LNCaP clone FGC (cell line): ENCODE data around the gene TIMELESS.
"Not testable (repeated sequence)": the region's sequence is repeated elsewhere in the genome, so short reads cannot be mapped to it uniquely, and the experiment has no call there.

ENCODE experiments used
- DNase-seq: peaks from one replicate; pipeline ENCODE4 v3.0.0-alpha.2; 2011; ENCODE audit warnings: low read depth
- H3K4me3 ChIP-seq: 2 replicates; pipeline ENCODE4 v1.5.1; 2011; ENCODE audit warnings: mild to moderate bottlenecking, low read depth, low read length, control low read depth
- TF ChIP-seq, protein P1 (sequence below): IDR thresholded peaks from 2 replicates; pipeline ENCODE4 v1.5.1; 2012; ENCODE audit warnings: mild to moderate bottlenecking; ENCODE audit not compliant: control insufficient read depth, insufficient read depth; ENCODE audit errors: extremely low read depth

TIMELESS gene

DNA sequence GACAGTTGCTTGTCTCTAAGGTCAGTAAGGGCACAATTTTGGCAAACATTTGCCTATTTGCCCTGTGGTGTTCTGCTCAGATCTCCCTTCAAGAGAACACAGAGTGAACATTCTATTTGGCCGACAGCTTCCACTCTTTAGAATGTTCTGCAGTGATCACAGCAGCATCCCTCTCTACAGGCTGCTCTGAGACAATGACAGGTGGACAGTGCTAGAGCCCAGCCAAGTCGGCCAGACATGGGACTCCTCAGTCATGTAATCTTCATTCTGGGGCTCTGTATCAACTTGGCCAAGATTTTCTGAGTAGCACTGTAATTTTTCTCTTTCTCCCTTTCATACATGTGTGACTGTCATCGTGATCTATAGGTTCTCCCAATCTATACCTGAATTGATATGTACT lies 34.8 kb downstream of the TIMELESS start:
- no peak overlapping the region for H3K4me3 ChIP-seq
- no peak for DNase-seq
- TF ChIP-seq, protein P1, sequence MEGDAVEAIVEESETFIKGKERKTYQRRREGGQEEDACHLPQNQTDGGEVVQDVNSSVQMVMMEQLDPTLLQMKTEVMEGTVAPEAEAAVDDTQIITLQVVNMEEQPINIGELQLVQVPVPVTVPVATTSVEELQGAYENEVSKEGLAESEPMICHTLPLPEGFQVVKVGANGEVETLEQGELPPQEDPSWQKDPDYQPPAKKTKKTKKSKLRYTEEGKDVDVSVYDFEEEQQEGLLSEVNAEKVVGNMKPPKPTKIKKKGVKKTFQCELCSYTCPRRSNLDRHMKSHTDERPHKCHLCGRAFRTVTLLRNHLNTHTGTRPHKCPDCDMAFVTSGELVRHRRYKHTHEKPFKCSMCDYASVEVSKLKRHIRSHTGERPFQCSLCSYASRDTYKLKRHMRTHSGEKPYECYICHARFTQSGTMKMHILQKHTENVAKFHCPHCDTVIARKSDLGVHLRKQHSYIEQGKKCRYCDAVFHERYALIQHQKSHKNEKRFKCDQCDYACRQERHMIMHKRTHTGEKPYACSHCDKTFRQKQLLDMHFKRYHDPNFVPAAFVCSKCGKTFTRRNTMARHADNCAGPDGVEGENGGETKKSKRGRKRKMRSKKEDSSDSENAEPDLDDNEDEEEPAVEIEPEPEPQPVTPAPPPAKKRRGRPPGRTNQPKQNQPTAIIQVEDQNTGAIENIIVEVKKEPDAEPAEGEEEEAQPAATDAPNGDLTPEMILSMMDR, result no peak

DNA sequence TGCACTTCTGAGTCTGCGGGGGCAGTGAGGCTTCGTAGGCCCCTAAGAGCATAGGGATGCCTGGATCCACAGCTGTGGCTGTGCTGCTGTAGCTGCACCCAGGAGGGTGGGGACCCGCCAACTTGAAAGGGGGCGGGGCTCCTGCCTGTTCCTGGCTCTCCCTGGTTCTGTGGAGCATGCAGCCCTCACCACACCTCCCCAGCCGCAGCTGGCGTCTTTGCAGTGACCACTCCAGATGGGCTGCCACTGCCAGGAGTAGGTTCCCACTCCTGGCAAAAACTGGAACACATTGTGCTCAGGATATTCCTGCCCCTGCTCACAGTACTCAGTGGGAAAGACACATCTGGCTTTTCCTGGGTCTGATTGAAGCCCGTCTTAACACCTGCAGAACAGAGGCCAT lies 35.8 kb downstream of the TIMELESS start:
- DNase-seq, result no peak
- H3K4me3 ChIP-seq, result no peak overlapping the region
- TF ChIP-seq, protein P1, result no peak

DNA sequence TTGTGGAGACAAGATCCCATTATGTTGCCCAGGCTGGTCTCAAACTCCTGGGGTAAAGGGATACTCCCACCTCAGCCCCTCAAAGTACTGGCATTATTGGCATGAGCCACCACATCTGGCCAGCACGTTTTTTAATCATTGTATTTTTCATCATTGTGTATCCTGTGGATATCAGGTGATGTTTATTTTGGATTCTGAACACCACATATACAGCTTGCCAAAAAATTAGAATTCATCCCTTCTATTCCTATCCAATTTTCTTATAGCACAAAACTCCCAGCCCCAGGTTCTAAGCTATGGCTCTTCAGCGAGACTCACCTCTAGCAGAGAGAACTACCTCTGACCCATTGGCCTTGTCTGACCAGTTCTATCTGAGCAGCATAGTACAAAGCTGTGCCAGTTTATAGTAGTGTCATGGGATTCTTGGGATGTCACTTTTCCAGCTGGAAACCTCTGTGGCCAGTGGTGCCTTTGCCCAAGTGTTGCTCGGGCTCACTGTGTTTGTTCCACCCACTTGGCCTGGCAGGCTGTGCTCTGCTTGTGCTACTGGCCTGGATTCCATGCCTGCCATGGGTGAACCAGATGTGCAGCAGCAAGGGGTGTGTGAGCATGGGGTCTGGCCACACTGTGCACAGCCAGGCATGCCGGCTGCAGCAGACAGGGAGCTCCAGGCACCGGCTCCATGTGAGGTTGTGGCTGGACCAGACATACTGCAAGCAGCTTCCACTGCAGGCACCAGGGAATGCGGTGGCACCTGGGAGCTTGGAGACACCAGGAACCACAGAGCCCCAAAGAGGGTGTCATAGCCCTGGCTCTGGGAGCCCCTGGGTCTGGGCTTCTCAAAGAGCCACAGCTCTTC lies 37.2 kb downstream of the TIMELESS start:
- DNase-seq, result peak; percentile 36
- no peak overlapping the region for H3K4me3 ChIP-seq
- TF ChIP-seq, protein P1, result no peak

DNA sequence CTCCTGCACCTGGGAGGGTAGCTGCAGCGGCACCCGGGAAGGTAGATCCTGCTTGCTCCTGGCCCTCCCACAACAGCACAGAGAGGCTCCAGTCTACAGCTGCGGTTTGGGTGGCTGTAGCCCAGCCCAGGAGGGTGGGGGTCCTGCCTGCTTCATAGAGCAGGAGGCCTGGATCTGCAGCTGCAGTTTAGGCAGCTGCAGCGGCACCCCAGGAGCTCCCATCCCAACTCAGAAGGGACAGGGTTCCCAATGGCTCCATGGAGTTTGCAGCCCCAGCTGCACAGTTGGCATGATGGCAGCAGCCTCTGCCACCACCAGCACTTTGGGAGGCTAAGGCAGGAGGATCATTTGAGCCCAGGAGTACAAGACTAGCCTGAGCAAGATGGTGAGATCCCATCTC lies 38.5 kb downstream of the TIMELESS start:
- no peak overlapping the region for H3K4me3 ChIP-seq
- TF ChIP-seq, protein P1, result no peak
- no peak for DNase-seq

DNA sequence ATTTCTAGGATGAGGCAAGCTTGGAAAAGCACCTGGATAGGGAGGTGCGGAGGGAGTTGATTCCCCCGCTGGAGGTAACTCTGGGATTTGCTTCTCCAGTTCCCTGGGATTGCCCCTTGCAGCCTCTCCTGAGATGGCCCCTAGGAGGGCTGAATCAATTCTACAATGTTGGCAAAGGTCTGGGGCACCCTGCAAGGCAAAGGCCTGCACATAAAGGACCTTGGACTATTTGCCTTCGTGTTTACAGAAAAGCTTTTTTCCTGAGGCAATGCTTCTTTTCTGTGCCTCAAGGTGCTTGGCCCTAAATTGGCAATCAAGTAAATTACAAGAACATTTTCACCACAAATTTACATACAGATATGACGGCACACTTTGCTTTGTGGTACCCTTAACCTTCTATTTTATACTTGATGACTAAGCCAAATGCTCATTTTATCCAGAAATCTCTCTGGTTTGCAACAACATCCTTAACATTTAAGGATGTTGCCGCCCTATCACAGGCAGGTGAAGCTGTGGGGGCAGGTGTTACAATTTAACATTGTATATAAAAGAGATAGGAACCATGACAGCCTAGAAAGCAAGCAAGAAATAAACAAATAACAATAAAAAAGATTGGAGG lies 40.3 kb downstream of the TIMELESS start:
- TF ChIP-seq, protein P1, result no peak
- no peak for DNase-seq
- no peak overlapping the region for H3K4me3 ChIP-seq

DNA sequence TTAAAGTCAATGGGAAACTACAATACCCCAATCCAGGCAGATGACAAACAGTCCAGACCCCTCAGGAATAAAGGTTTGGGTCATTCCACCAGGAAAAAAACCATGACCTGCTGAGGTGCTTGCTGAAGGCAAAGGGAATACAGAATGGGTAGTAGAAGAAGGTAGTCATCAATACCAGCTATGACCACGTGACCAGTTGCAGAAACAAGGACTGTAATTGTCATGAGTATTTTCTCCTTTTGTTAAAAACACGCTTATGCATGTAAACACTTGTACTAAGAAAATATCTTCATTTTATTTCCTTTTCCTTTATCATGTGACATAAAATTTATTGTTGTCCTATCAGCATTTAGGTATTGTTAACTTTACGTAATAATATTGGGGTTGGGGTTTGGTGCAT lies 45.0 kb downstream of the TIMELESS start:
- not testable (repeated sequence) for DNase-seq, H3K4me3 ChIP-seq

DNA sequence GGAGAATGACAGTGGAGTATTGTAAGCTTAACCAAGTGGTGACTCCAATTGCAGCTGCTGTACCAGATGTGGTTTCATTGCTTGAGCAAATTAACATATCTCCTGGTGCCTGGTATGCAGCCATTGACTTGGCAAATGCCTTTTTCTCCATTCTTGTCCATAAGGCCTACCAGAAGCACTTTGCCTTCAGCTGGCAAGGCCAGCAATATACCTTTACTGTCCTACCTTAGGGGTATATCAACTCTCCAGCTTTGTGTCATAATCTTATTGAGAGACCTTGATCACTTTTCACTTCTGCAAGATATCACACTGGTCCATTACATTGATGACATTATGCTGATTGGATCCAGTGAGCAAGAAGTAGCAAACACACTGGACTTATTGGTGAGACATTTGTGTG lies 47.6 kb downstream of the TIMELESS start:
- not testable (repeated sequence) for H3K4me3 ChIP-seq, DNase-seq

DNA sequence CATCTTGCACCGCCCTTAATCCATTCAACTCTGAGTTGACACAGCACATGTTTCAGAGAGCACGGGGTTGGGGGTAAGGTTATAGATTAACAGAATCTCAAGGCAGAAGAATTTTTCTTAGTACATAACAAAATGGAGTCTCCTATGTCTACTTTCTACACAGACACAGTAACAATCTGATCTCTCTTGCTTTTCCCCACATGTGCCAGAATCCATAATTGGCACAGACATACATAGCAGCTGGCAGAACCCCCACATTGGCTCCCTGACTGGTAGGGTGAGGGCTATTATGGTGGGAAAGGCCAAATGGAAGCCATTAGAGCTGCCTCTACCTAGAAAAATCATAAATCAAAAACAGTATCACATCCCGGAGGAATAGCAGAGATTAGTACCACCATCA lies 48.1 kb downstream of the TIMELESS start:
- DNase-seq, H3K4me3 ChIP-seq: not testable (repeated sequence)

DNA sequence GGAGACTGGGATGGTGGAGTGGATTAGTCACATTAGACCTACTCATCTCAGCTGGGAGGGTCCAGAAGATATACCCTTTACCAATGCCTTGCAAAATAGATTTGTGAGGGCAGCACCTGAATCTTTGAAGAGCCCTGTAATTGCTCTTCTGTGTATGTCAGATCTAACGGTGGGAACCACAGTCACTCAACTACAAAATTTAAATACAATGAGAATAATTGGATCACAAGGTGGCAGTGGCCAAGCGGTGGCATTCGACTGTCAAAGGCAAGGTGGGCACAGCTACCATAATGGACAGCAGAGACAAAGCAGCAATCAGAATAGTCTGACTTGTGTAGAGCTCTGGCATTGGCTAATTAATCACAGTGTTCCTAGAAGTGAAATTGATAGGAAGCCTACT lies 49.8 kb downstream of the TIMELESS start:
- not testable (repeated sequence) for DNase-seq, H3K4me3 ChIP-seq
